ENCODE data around the gene VWDE.

The VWDE gene

DNA sequence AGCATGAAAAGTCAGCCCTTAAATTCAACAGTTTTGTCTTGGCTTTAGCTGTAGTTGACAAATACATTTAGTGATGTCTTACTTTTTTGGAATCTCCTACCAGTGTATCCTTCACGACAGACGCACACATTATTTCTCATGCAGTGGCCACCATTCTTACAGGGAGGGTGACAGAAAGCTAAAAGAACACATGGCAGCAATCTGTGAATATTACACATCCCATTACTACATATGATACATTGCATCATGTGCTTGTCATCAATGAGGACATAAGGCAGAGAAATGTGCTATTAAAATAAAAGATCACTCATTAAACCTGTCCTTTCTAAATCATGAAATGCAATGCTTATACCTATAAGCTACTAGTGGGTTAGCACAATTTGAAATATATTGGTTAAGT lies 66.6 kb downstream of the VWDE start:
- DNase-seq, result no peak
- no peak overlapping the region for H3K27ac ChIP-seq
- H3K36me3 ChIP-seq, result no peaks in the 10 kb centered on the region
- no peak overlapping the region for H3K4me3 ChIP-seq
- H3K4me1 ChIP-seq, result no peaks in the 10 kb centered on the region
- no peaks in the 10 kb centered on the region for H3K9me3 ChIP-seq
- intact Hi-C loops (cut with DNase I; ENCODE audit: low total_unique reads), result no loop called here
- H3K27me3 ChIP-seq, result no peaks in the 10 kb centered on the region
- TF ChIP-seq, protein P1, sequence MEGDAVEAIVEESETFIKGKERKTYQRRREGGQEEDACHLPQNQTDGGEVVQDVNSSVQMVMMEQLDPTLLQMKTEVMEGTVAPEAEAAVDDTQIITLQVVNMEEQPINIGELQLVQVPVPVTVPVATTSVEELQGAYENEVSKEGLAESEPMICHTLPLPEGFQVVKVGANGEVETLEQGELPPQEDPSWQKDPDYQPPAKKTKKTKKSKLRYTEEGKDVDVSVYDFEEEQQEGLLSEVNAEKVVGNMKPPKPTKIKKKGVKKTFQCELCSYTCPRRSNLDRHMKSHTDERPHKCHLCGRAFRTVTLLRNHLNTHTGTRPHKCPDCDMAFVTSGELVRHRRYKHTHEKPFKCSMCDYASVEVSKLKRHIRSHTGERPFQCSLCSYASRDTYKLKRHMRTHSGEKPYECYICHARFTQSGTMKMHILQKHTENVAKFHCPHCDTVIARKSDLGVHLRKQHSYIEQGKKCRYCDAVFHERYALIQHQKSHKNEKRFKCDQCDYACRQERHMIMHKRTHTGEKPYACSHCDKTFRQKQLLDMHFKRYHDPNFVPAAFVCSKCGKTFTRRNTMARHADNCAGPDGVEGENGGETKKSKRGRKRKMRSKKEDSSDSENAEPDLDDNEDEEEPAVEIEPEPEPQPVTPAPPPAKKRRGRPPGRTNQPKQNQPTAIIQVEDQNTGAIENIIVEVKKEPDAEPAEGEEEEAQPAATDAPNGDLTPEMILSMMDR (IDR thresholded peaks at IDR 0.05), result no peak

DNA sequence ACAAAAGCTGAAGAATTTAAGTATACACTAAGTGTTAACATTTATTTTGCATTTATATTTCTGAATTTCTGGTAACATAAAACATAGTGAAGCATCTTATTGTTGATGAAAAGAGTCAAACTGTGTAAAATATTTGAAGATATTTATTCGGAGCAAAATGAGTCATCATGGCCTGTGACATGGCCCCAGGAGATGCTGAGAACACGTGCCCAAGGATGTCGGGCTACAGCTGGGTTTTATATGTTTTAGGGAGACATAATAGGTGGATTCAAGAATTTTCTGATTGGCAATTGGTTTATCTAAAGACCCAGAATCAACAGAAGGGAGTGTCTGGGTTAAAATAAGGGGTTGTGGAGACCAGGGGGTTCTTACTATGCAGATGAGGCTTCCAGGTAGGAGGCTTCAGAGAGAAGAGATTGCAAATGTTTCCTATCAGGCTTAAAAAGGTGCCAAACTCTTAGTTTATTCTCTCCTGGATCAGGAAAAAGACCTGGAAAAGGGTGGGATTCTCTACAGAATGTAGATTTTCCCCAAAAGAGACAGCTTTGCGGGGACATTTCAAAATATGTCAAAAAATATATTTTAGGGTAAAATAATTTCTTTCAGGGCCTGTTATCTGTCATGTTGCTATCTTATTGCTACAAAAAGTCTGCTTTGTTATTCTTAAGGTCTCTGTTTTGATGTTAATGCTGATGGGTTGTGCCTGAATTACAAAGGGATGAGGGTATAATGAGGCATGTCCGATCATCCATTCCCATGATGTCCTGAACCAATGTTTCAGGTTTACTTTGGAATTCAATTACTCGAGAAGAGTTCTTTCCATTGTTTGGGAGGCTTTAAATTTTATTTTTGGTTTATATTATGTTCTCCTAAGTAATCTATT lies 74.5 kb downstream of the VWDE start:
- Histone ChIP-seq H3K4me3 (no peak overlapping the region), H3K27me3 (no peaks in the 10 kb centered on the region), H3K27ac (no peak overlapping the region), H3K36me3 (no peaks in the 10 kb centered on the region), H3K9me3 (no peaks in the 10 kb centered on the region), H3K4me1 (no peaks in the 10 kb centered on the region)
- intact Hi-C loops (cut with DNase I; ENCODE audit: low total_unique reads), result loop anchor here (10.0 kb wide), 1 partner anchor 904 kb away; no protein-coding TSS in a partner anchor
- no peak for DNase-seq
- TF ChIP-seq, protein P1 (IDR thresholded peaks at IDR 0.05), result no peak

DNA sequence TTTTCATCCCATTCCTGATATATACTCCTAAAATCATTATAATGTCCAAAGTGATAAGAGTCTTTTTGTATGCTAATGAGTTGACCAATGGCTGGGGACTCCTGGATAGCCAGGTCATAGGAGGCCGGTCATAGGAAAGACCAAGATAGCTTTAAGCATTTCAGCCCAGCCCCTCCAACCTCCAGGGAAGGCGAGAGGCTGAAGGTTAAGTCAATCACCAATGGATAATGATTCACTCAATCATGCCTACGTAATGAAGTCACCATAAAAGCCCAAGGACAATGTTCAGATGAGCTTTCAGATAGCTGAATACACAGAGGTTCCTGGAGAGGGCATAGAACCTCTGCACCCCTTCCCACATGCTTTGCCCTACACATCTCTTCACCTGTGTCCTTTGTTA lies 75.7 kb downstream of the VWDE start:
- Histone ChIP-seq H3K27me3 (no peaks in the 10 kb centered on the region), H3K36me3 (no peaks in the 10 kb centered on the region), H3K27ac (no peak overlapping the region), H3K4me1 (no peaks in the 10 kb centered on the region), H3K9me3 (no peaks in the 10 kb centered on the region), H3K4me3 (no peak overlapping the region)
- TF ChIP-seq, protein P1 (IDR thresholded peaks at IDR 0.05), result no peak
- intact Hi-C loops (cut with DNase I; ENCODE audit: low total_unique reads), result loop anchor here (10.0 kb wide), 1 partner anchor 903 kb away; no protein-coding TSS in a partner anchor
- DNase-seq, result no peak

DNA sequence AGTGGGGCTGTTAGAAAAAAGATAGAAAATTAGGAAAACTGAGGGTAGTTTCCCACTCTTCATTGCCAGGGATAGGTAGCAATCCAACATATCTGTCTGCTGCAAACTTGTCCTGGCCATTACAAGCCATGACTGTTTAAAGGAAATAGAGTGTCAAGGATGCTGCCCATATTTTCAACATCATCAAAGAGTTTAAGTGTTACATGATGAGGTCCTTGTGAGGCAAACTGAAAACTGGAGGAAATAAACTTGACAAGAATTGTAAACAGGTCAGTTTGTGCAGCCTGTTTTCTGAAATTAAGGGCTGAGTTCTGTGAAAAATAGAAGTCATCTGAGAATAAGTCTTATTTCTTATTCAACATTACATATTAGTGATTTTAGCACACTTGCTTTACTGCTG lies 78.0 kb downstream of the VWDE start:
- Histone ChIP-seq H3K4me3 (no peak overlapping the region), H3K4me1 (no peaks in the 10 kb centered on the region), H3K9me3 (no peaks in the 10 kb centered on the region), H3K36me3 (no peaks in the 10 kb centered on the region), H3K27me3 (no peaks in the 10 kb centered on the region), H3K27ac (no peak overlapping the region)
- DNase-seq, result no peak
- intact Hi-C loops (cut with DNase I; ENCODE audit: low total_unique reads), result loop anchor here (10.0 kb wide), 1 partner anchor 901 kb away; no protein-coding TSS in a partner anchor
- TF ChIP-seq, protein P1 (IDR thresholded peaks at IDR 0.05), result no peak

DNA sequence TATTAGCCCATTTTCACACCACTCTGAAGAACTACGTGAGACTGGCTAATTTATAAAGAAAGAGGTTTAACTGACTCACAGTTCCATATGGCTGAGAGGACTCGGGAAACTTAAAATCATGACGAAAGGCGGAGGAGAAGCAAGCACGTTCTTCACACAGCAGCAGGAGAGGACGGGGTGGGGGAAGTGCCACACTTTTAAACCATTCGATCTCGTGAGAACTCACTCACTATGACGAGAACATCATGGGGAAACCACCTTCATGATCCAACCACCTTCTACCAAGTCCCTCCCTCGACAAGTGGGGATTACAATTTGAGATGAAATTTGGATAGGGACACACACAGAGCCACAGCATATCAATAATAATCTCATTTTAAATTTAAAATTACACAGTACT lies 80.2 kb downstream of the VWDE start:
- intact Hi-C loops (cut with DNase I; ENCODE audit: low total_unique reads), result loop anchor here (5.0 to 10.0 kb wide), 2 partner anchors 256 to 899 kb away; no protein-coding TSS in a partner anchor

More for the DNA sequence above, 80.2 kb downstream of the VWDE start:
- Histone ChIP-seq H3K27me3 (no peaks in the 10 kb centered on the region), H3K36me3 (no peaks in the 10 kb centered on the region), H3K9me3 (no peaks in the 10 kb centered on the region), H3K27ac (no peak overlapping the region), H3K4me3 (no peak overlapping the region), H3K4me1 (no peaks in the 10 kb centered on the region)
- DNase-seq, result no peak
- TF ChIP-seq, protein P1 (IDR thresholded peaks at IDR 0.05), result no peak

All from tibial artery (tissue), 4 donors.